Measurements from ENCODE around the gene NAPA.

GRCh38 chr19:47480658-47481057 lies 34.2 kb downstream of the NAPA start:
- no peak for TF ChIP-seq ZNF121 (CRISPR knock-in tag; IDR thresholded peaks at IDR 0.05)
- TF ChIP-seq CTCF (IDR thresholded peaks at IDR 0.05) = no peak
- TF ChIP-seq ZBTB21 (CRISPR knock-in tag; IDR thresholded peaks at IDR 0.05; ENCODE audit: borderline replicate concordance) = no peak
- no peak for TF ChIP-seq MAX (CRISPR knock-in tag; IDR thresholded peaks at IDR 0.05)
- no peak for TF ChIP-seq JUN (CRISPR knock-in tag; IDR thresholded peaks at IDR 0.05)
- TF ChIP-seq ZMAT4 (CRISPR knock-in tag; IDR thresholded peaks at IDR 0.05) = no peak
- no peak for TF ChIP-seq PREB (CRISPR knock-in tag; IDR thresholded peaks at IDR 0.05; ENCODE audit: borderline replicate concordance)
